HG02763 (cell line): ENCODE measurements around the gene RXFP2.

Experiments
- ATAC-seq: cut with Tn5 transposase; IDR thresholded peaks from one replicate; pipeline ENCODE4 v1.9.1; 2021; ENCODE audit warnings: mild to moderate bottlenecking, moderate library complexity; ENCODE audit not compliant: unreplicated experiment

The RXFP2 gene

GRCh38 chr13:31818236-31818635 is 78.9 kb downstream of the RXFP2 start:
- no peak for ATAC-seq

- no peak for ATAC-seq
Observed at GRCh38 chr13:31824705-31825517, 85.6 kb downstream of the RXFP2 start.

GRCh38 chr13:31826521-31826920 is 87.2 kb downstream of the RXFP2 start:
- no peak for ATAC-seq

- no peak for ATAC-seq
Observed at GRCh38 chr13:31827707-31828106, 88.4 kb downstream of the RXFP2 start.

- no peak for ATAC-seq
Observed at GRCh38 chr13:31835932-31836331, 96.6 kb downstream of the RXFP2 start.

GRCh38 chr13:31843044-31843443 is 103.7 kb downstream of the RXFP2 start:
- ATAC-seq: no peak

GRCh38 chr13:31846182-31846938 is 107.0 kb downstream of the RXFP2 start:
- ATAC-seq: peak; percentile 99

GRCh38 chr13:31846961-31847752 is 107.8 kb downstream of the RXFP2 start:
- ATAC-seq: peak; percentile 7

- no peak for ATAC-seq
Observed at GRCh38 chr13:31848621-31849020, 109.3 kb downstream of the RXFP2 start.

- ATAC-seq: no peak
Observed at GRCh38 chr13:31849206-31849605, 109.9 kb downstream of the RXFP2 start.

GRCh38 chr13:31850041-31850555 is 110.8 kb downstream of the RXFP2 start:
- no peak for ATAC-seq

- no peak for ATAC-seq
Observed at GRCh38 chr13:31851216-31851615, 111.9 kb downstream of the RXFP2 start.
